Activated CD4-positive, alpha-beta T cell treated with anti-CD3 and anti-CD28 coated beads for 36 hours (primary cell): ENCODE measurements around the gene FUT6. TPM values are rescaled to one million over a fixed set of nuclear protein-coding genes. Genes with fewer than 3 reads are reported as not detected.

ENCODE experiments used
- ATAC-seq: fragments of 200-7000 bp; cut with Tn5 transposase; one replicate; pipeline ENCODE4 v1.10.0; 2021; ENCODE audit warnings: mild to moderate bottlenecking, moderate library complexity
- CTCF ChIA-PET: fragments of 350-600 bp; sonication (Branson Sonifier 250); formaldehyde crosslinking; loops from one replicate; lab custom pipeline; 2021; ENCODE audit warnings: antibody characterized with exemption; lab: Charles Lee
- POLR2A ChIA-PET: fragments of 350-600 bp; sonication (Branson Sonifier 250); formaldehyde crosslinking; loops from one replicate; lab custom pipeline; 2021; ENCODE audit warnings: antibody characterized with exemption, inconsistent platforms; lab: Charles Lee
- DNase-seq: peaks from one replicate; pipeline ENCODE4 v3.0.0-alpha.2; 2020
- H3K27ac Mint-ChIP-seq: one replicate; pipeline ENCODE4 v1.8.0; 2021; ENCODE audit warnings: mixed read lengths
- H3K27me3 Mint-ChIP-seq: one replicate; pipeline ENCODE4 v1.8.0; 2021; ENCODE audit warnings: mixed read lengths
- H3K36me3 Mint-ChIP-seq: one replicate; pipeline ENCODE4 v1.8.0; 2021; ENCODE audit warnings: low read depth, mixed read lengths
- H3K4me1 Mint-ChIP-seq: one replicate; pipeline ENCODE4 v1.8.0; 2021; ENCODE audit warnings: mixed read lengths
- H3K4me3 Mint-ChIP-seq: one replicate; pipeline ENCODE4 v1.8.0; 2021; ENCODE audit warnings: mild to moderate bottlenecking, moderate library complexity, mixed read lengths
- H3K9me3 Mint-ChIP-seq: one replicate; pipeline ENCODE4 v1.8.0; 2021; ENCODE audit warnings: low read depth, mixed read lengths
- intact Hi-C, 2 experiments: fragments of 100-400 bp; cut with DNase I in 1 of 2; cut with micrococcal nuclease in 1 of 2; formaldehyde crosslinking; loops; one replicate each; pipeline versions ENCODE4 v1.14.2 to v1.15.1; 2022 to 2024; cut with DNase I, micrococcal nuclease
- total RNA-seq, 2 experiments: library from RNA; stranded (reverse); gene quantifications; one replicate each; pipeline ENCODE4 v1.2.3, GENCODE V29; 2021

Gene FUT6
- total RNA-seq, 2 experiments from 2014 or later = not detected

GRCh38 chr19:5832527-5833216 is 6.8 kb downstream of the FUT6 start:
- H3K27me3 Mint-ChIP-seq = peaks cover 2% of the 10 kb centered on the region
- H3K4me1 Mint-ChIP-seq = no peaks in the 10 kb centered on the region
- DNase-seq = no peak
- intact Hi-C loops = no loop called here
- POLR2A ChIA-PET = no interaction called here
- H3K27ac Mint-ChIP-seq = no peak overlapping the region
- ATAC-seq = no peak
- no peak overlapping the region for H3K4me3 Mint-ChIP-seq
- H3K9me3 Mint-ChIP-seq = no peaks in the 10 kb centered on the region
- no peaks in the 10 kb centered on the region for H3K36me3 Mint-ChIP-seq
- CTCF ChIA-PET = interaction anchor here (0.6 kb wide), 1 partner anchor 146 kb away, joined by 3 read pairs; no protein-coding TSS in a partner anchor

GRCh38 chr19:5832061-5832460 is 7.4 kb downstream of the FUT6 start:
- H3K27ac Mint-ChIP-seq = no peak overlapping the region
- DNase-seq (no peak), ATAC-seq (no peak)
- no peaks in the 10 kb centered on the region for H3K9me3 Mint-ChIP-seq
- no peaks in the 10 kb centered on the region for H3K36me3 Mint-ChIP-seq
- H3K4me1 Mint-ChIP-seq = peaks cover 2% of the 10 kb centered on the region
- intact Hi-C loops = no loop called here
- no peaks in the 10 kb centered on the region for H3K27me3 Mint-ChIP-seq
- POLR2A ChIA-PET = no interaction called here
- no peak overlapping the region for H3K4me3 Mint-ChIP-seq
- CTCF ChIA-PET = interaction anchor here (0.6 kb wide), 1 partner anchor 146 kb away, joined by 3 read pairs; no protein-coding TSS in a partner anchor

GRCh38 chr19:5831159-5831558 is 8.3 kb downstream of the FUT6 start:
- intact Hi-C loops = no loop called here
- H3K9me3 Mint-ChIP-seq = no peaks in the 10 kb centered on the region
- CTCF ChIA-PET = no interaction called here
- H3K27ac Mint-ChIP-seq = no peak overlapping the region
- no peaks in the 10 kb centered on the region for H3K36me3 Mint-ChIP-seq
- H3K27me3 Mint-ChIP-seq = no peaks in the 10 kb centered on the region
- H3K4me3 Mint-ChIP-seq = no peak overlapping the region
- ATAC-seq = no peak
- peaks cover 4% of the 10 kb centered on the region for H3K4me1 Mint-ChIP-seq
- POLR2A ChIA-PET = no interaction called here
- no peak for DNase-seq

DNA sequence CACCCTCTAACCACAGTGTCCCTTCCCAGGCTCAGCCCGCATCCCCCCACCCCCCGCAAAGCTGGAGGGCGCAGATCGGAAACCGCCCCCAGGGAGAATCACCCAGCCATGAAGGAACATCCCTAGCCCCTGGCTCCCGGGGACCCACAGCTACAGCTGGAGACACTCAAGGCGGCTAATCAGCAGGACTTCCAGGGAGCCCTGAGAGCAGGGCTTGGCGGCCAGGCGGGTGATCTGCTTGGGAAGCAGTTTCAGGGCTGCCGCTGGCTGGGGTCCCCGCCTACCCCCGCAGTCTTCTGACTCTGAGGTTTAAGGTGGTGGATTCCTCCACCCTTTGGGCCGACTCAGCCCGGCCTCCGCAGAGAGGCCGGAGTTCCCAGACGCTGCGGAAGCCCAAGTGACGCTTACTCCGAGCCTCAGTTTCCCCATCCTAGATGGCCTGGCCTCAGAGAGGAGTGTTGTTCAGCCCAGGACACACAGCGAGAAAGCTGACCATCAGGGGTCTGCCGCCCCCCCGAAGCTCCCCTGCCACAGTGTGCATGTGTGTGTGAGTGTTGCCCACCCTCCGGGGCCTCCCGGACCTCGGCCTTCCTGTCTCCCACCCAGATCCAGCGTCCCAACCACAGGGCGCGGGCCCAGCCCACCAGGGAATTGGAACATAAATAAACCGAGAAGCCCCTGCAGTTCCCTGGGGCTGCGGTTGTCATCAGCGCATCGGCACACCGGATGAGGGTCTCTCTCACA is 9.8 kb downstream of the FUT6 start:
- peaks cover 4% of the 10 kb centered on the region for H3K4me1 Mint-ChIP-seq
- H3K27ac Mint-ChIP-seq = no peak overlapping the region
- intact Hi-C loops = loop anchor here in 1 of 2 experiments (5.0 kb wide), 2 partner anchors 633 to 1822 kb away; partner anchors contain the start of genes CRB3 and PIAS4
- no peak for DNase-seq
- peak overlapping the region; percentile 92 for H3K4me3 Mint-ChIP-seq
- H3K9me3 Mint-ChIP-seq = no peaks in the 10 kb centered on the region
- no peaks in the 10 kb centered on the region for H3K27me3 Mint-ChIP-seq
- POLR2A ChIA-PET = interaction anchor here (0.5 to 2.8 kb wide), 3 partner anchors 20 to 74 kb away, joined by 3 to 25 read pairs (median 18); partner anchors contain the start of genes NDUFA11 and VMAC
- H3K36me3 Mint-ChIP-seq = no peaks in the 10 kb centered on the region
- CTCF ChIA-PET = interaction anchor here (1.4 to 2.9 kb wide), 3 partner anchors 23 to 138 kb away, joined by 4 to 33 read pairs (median 5); partner anchors contain the start of gene NRTN
- ATAC-seq = no peak

DNA sequence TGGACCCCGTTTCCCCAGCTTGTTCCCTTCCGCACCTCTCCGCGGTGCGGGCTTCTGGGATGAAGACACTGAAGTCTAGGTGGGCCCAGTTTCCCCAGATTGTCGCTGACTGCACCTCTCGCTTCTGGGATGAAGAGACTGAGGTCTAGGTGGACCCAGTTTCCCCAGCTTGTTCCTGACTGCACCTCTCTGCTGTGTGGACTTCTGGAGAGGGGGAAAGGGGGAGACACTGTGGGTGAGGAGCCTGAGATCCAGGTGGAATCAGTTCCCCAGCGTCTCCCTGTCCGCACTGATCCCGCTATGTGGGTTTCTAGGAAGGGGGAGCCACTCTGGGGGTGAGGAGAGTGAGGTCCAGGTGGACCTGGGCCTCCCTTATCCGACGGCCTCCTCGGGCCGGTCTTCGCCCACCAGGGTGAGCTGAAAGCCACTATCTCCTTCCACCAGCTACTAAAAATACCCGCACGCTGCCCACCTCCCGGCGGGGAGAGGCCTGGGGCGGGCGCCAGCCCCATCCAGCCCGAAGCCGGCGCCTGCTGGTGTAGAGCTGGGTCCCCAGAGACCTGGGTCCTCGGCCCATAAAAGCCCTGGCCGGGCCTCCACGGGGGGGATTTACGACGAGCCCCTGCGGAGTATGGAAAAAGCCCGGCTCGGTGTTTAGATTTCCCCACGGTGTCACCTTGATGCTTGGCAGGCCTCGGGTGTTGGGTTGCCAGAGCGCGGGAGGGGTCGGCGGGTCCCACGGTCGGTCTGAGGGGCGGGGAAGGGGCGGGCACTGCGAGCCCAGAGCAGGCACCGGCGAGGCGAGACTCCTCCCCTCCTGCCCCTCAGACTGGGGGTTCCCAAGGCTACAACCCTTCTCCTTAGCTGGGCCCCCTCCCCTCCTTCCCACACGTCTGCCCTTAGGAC is 10.6 kb downstream of the FUT6 start:
- peak; percentile 53 for DNase-seq
- H3K36me3 Mint-ChIP-seq = no peaks in the 10 kb centered on the region
- intact Hi-C loops = loop anchor here (1.0 to 5.0 kb wide), 12 partner anchors 25 to 1822 kb away; partner anchors contain the start of genes VMAC (in 2 of the 2), CATSPERD (in 1 of the 2), CRB3 (in 1 of the 2) and LONP1 (in 1 of the 2)
- peak overlapping the region; percentile 92 for H3K4me3 Mint-ChIP-seq
- peak overlapping the region; percentile 96 for H3K27ac Mint-ChIP-seq
- H3K27me3 Mint-ChIP-seq = no peaks in the 10 kb centered on the region
- ChIA-PET POLR2A (interaction anchor here (0.5 to 2.8 kb wide), 8 partner anchors 11 to 1155 kb away, joined by 3 to 25 read pairs (median 6); partner anchors contain the start of genes CATSPERD, DUS3L, LONP1 and NDUFA11), CTCF (interaction anchor here (0.8 to 2.9 kb wide), 8 partner anchors 18 to 139 kb away, joined by 3 to 33 read pairs (median 4); partner anchors contain the start of genes NDUFA11, NRTN and VMAC)
- ATAC-seq = no peak
- no peaks in the 10 kb centered on the region for H3K9me3 Mint-ChIP-seq
- peaks cover 4% of the 10 kb centered on the region for H3K4me1 Mint-ChIP-seq

DNA sequence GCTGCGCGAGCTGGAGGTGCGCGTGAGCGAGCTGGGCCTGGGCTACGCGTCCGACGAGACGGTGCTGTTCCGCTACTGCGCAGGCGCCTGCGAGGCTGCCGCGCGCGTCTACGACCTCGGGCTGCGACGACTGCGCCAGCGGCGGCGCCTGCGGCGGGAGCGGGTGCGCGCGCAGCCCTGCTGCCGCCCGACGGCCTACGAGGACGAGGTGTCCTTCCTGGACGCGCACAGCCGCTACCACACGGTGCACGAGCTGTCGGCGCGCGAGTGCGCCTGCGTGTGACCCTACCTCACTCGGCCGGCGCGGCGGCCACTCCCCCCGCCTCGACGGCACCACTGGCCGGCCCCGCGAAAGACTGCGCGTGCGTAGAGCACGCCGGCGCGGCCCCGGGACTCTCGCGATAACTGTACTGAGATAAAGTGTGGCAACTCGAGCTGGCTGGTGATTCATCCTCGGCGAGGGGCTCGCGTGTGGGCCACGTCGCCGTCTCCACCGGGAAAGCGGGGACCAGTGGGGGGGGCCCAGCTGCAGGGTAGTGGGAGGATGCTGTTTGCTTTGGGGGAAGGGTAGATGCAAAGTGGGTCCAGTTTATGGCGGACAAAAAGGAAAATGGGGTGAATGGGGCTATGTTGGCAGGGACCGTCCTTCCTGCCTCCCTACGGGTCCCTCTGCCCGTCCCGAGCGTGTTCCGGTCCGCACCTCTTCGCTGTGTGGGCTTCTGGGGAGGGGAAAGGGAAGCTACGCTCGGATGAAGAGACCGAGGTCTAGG is 11.4 kb downstream of the FUT6 start:
- Mint-ChIP-seq H3K27me3 (no peaks in the 10 kb centered on the region), H3K4me1 (peaks cover 4% of the 10 kb centered on the region), H3K27ac (peak overlapping the region; percentile 96), H3K4me3 (peak overlapping the region; percentile 92), H3K9me3 (no peaks in the 10 kb centered on the region), H3K36me3 (no peaks in the 10 kb centered on the region)
- DNase-seq = peak; percentile 98
- peak; percentile 84 for ATAC-seq
- ChIA-PET CTCF (interaction anchor here (0.6 to 2.9 kb wide), 10 partner anchors 17 to 1299 kb away, joined by 3 to 33 read pairs (median 4); partner anchors contain the start of genes NDUFA11, NRTN and VMAC), POLR2A (interaction anchor here (0.5 to 2.8 kb wide), 7 partner anchors 12 to 859 kb away, joined by 4 to 25 read pairs (median 6); partner anchors contain the start of genes CATSPERD, DUS3L, KDM4B and LONP1)
- intact Hi-C loops = loop anchor here (1.0 to 5.0 kb wide), 13 partner anchors 24 to 1821 kb away; partner anchors contain the start of genes VMAC (in 2 of the 2), CATSPERD (in 1 of the 2), CRB3 (in 1 of the 2) and LONP1 (in 1 of the 2)

DNA sequence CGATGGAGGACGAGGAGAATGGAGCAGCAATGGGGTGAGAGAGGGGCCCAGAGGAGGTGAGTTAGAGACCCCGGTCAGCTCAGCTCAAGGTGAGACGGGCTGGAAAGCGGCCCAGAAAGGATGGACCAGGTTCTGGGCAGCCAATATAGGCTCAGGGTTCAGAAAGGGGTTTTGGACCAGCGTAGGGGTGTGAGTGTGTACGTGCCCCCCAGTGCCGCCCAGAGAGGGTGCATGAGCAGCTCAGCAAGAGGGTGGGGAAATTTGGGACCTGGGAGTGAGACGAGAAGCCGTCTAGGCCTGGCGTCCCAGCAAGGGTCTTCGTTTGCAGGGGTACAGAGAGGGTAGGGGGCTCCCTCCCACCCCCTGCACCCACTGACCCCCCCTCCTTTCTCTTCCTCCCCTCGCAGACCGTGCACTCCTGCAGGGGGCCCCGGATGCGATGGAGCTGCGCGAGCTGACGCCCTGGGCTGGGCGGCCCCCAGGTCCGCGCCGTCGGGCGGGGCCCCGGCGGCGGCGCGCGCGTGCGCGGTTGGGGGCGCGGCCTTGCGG is 12.1 kb downstream of the FUT6 start:
- H3K9me3 Mint-ChIP-seq = no peaks in the 10 kb centered on the region
- DNase-seq (no peak), ATAC-seq (no peak)
- H3K27ac Mint-ChIP-seq = peak overlapping the region; percentile 84
- H3K36me3 Mint-ChIP-seq = no peaks in the 10 kb centered on the region
- POLR2A ChIA-PET = interaction anchor here (1.5 to 2.8 kb wide), 5 partner anchors 23 to 859 kb away, joined by 4 to 25 read pairs (median 12); partner anchors contain the start of genes CATSPERD, DUS3L, KDM4B and LONP1
- intact Hi-C loops = loop anchor here in 1 of 2 experiments (2.0 to 5.0 kb wide), 3 partner anchors 125 to 1820 kb away; partner anchors contain the start of genes CRB3 and PIAS4
- H3K4me3 Mint-ChIP-seq = peak overlapping the region; percentile 92
- peaks cover 4% of the 10 kb centered on the region for H3K4me1 Mint-ChIP-seq
- no peaks in the 10 kb centered on the region for H3K27me3 Mint-ChIP-seq
- CTCF ChIA-PET = interaction anchor here (0.6 to 2.9 kb wide), 8 partner anchors 16 to 1299 kb away, joined by 3 to 33 read pairs (median 4); partner anchors contain the start of genes NRTN and VMAC

DNA sequence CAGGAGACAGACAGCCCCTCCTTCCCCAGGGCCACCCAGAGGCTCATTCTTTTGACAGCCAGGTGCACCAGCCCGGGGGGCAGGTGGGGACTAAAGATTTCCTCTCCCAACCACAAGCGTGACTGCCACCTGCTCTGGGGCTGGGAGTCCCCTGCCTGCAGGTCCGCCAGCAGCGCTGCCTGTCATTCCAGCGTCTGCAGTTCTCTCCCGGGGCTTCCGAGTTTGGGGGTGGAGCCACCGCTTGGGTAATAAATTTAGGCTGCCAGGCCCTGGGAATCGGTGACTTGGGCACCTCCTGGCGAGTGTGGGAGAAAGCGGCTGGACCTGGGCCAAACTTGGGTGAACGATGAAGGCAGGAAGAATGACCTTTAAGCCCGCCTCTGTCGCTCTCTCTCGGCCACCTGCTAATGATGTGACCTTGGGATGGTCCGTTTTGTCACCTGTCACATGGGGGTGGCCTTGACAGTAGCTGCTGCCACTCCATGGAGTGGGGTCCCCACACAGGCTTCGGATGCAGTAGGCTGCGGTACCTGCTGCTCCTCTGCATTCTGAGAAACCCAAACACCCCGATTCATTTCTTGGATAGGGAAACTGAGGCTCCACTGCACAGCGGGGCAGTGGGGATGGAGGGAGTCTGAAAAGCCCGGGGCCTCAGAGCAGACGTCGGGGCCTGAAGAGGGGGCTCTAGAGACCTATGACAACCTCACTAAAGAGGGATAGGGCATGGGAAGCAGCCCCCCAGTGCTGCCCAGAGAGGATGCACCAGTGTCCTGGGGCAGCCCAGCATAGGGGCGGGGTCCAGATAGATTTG is 12.8 kb downstream of the FUT6 start:
- Mint-ChIP-seq H3K36me3 (no peaks in the 10 kb centered on the region), H3K9me3 (no peaks in the 10 kb centered on the region), H3K27ac (peak overlapping the region; percentile 84), H3K4me1 (peaks cover 4% of the 10 kb centered on the region), H3K27me3 (no peaks in the 10 kb centered on the region), H3K4me3 (peak overlapping the region; percentile 92)
- DNase-seq = peak; percentile 49
- ChIA-PET POLR2A (interaction anchor here (1.5 to 2.5 kb wide), 2 partner anchors 23 to 858 kb away, joined by 4 to 18 read pairs; partner anchors contain the start of gene KDM4B), CTCF (interaction anchor here (2.9 kb wide), 1 partner anchor 23 kb away, joined by 33 read pairs; the partner anchor contains the start of gene NRTN)
- intact Hi-C loops = loop anchor here in 1 of 2 experiments (2.0 to 5.0 kb wide), 3 partner anchors 126 to 1819 kb away; partner anchors contain the start of genes CRB3 and PIAS4
- no peak for ATAC-seq
